Bronchial epithelial cell (primary cell): ENCODE measurements around the gene MED23. TPM values are rescaled to one million over a fixed set of nuclear protein-coding genes. Genes with fewer than 3 reads are reported as not detected.

ENCODE experiments used
- DNase-seq: peaks from one replicate; pipeline ENCODE4 v3.0.0-alpha.2; 2010; ENCODE audit warnings: low read depth
- FAIRE-seq: peaks from 2 replicates; lab custom pipeline; 2011; peaks lifted over from hg19 to GRCh38; lab: Jason Lieb, UNC
- H3K27me3 ChIP-seq: 2 replicates; pipeline ENCODE4 v1.5.1; 2011; ENCODE audit warnings: low read length; ENCODE audit not compliant: control insufficient read depth, insufficient read depth
- H3K36me3 ChIP-seq: 2 replicates; pipeline ENCODE4 v1.5.1; 2011; ENCODE audit warnings: low read length; ENCODE audit not compliant: control insufficient read depth, insufficient read depth
- H3K4me3 ChIP-seq: 2 replicates; pipeline ENCODE4 v1.5.1; 2011; ENCODE audit warnings: mild to moderate bottlenecking, low read depth, low read length, control low read depth
- CTCF ChIP-seq: IDR thresholded peaks from 2 replicates; pipeline ENCODE4 v1.5.1; 2011; ENCODE audit warnings: mild to moderate bottlenecking, moderate library complexity, low read length, control low read depth, inconsistent platforms; ENCODE audit not compliant: insufficient read depth, severe bottlenecking
- total RNA-seq: library from RNA; depleted of rRNA; stranded (reverse); fragments of >200 nt; gene quantifications from 2 replicates; pipeline ENCODE4 v1.2.1, GENCODE V29; 2014

The MED23 gene
- total RNA-seq, 1 donor from 2014 or later = 19.5 TPM

GRCh38 chr6:131658287-131658686 is 30.2 kb upstream of the MED23 start:
- H3K27me3 ChIP-seq = no peaks in the 10 kb centered on the region
- no peak for FAIRE-seq
- no peak for DNase-seq
- no peak overlapping the region for H3K4me3 ChIP-seq
- H3K36me3 ChIP-seq = no peaks in the 10 kb centered on the region
- TF ChIP-seq CTCF = no peak

DNA sequence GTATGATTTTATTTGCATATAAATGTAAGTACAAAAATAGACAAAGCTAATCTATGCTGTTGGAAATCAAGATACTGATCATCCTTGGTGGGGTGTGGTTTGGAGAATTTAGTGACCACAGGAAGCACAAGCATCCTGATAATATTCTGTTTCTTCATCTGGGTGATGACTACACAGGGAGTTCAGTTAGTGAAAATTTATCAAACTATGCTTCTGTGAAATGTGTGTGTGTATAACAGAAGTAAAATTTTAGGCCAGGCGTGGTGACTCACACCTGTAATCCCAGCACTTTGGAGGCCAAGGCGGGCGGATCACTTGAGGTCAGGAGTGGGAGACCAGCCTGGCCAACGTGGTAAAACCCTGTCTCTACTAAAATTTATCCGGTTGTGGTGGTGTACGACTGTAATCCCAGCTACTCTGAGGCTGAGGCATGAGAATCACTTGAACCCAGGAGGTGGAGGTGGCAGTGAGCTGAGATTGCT is 29.6 kb upstream of the MED23 start:
- Histone ChIP-seq H3K4me3 (no peak overlapping the region), H3K36me3 (no peaks in the 10 kb centered on the region), H3K27me3 (no peaks in the 10 kb centered on the region)
- FAIRE-seq (no peak), DNase-seq (no peak)
- no peak for TF ChIP-seq CTCF

GRCh38 chr6:131657222-131657621 is 29.2 kb upstream of the MED23 start:
- H3K4me3 ChIP-seq = no peak overlapping the region
- no peak for FAIRE-seq
- H3K27me3 ChIP-seq = no peaks in the 10 kb centered on the region
- no peak for DNase-seq
- H3K36me3 ChIP-seq = no peaks in the 10 kb centered on the region
- TF ChIP-seq CTCF = no peak

DNA sequence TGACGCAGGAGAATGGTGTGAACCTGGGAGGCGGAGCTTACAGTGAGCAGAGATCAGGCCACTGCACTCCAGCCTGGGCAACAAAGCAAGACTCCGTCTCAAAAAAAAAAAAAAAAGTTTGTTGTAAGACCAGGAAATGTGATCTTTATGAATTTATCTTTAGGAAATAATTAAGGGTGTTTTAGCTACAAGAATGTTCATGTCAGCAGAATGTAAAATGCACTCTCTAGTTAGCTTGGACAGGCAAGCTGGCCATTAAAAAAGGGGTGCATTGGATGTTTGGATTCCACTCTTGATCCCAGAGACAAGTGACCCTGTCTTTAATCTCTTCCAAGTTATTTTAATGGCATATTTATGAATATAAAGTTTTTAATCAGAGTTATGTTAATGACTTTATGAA is 28.6 kb upstream of the MED23 start:
- TF ChIP-seq CTCF = no peak
- no peaks in the 10 kb centered on the region for H3K27me3 ChIP-seq
- DNase-seq = no peak
- no peak overlapping the region for H3K4me3 ChIP-seq
- no peaks in the 10 kb centered on the region for H3K36me3 ChIP-seq
- no peak for FAIRE-seq

- DNase-seq (no peak), FAIRE-seq (no peak)
- Histone ChIP-seq H3K36me3 (no peaks in the 10 kb centered on the region), H3K4me3 (no peak overlapping the region), H3K27me3 (no peaks in the 10 kb centered on the region)
- TF ChIP-seq CTCF = no peak
Measured at GRCh38 chr6:131655951-131656350, 27.9 kb upstream of the MED23 start.

- H3K36me3 ChIP-seq = no peaks in the 10 kb centered on the region
- no peaks in the 10 kb centered on the region for H3K27me3 ChIP-seq
- no peak for TF ChIP-seq CTCF
- DNase-seq (no peak), FAIRE-seq (no peak)
- H3K4me3 ChIP-seq = no peak overlapping the region
Measured at GRCh38 chr6:131655387-131655786, 27.3 kb upstream of the MED23 start.
